A549 (cell line): ENCODE data around the gene PCDHA6.
"Not testable (repeated sequence)": the region's sequence is repeated elsewhere in the genome, so short reads cannot be mapped to it uniquely, and the experiment has no call there.

Experiments
- CTCF ChIP-seq: fragments of >200 bp; sonication (Bioruptor Twin); formaldehyde crosslinking; IDR thresholded peaks from 3 replicates; pipeline ENCODE4 v1.5.1; 2016
- EP300 ChIP-seq, 2 experiments: fragments of >200 bp; sonication (Bioruptor Twin); formaldehyde crosslinking; IDR thresholded peaks; 2 replicates in 1 of 2; 3 replicates in 1 of 2; pipeline ENCODE4 v1.6.1; 2016 to 2017
- ESRRA ChIP-seq: fragments of 150-350 bp; IDR thresholded peaks from 2 replicates; pipeline ENCODE4 v1.6.1; 2014; ENCODE audit warnings: mild to moderate bottlenecking, low read length, borderline replicate concordance

GRCh38 chr5:140802381-140802780 is 25.4 kb upstream of the PCDHA6 start:
- not testable (repeated sequence) for TF ChIP-seq EP300 (IDR thresholded peaks at IDR 0.05); CTCF; ESRRA
